Psoas muscle (tissue), 8 donors: ENCODE results near the gene DNAJC11. TPM values are rescaled to one million over a fixed set of nuclear protein-coding genes. Genes with fewer than 3 reads are reported as not detected.
A peak's percentile ranks its signal among the peaks of the same experiment; 100 is the strongest.

Experiments
- ATAC-seq, 4 donors: fragments of 200-7000 bp; cut with Tn5 transposase; one replicate each; pipeline ENCODE4 v1.9.1; 2020; ENCODE audit warnings: moderate library complexity in 3 of 4, mild to moderate bottlenecking in 2 of 4
- DNase-seq, 2 donors: peaks; one replicate each; pipeline ENCODE4 v3.0.0-alpha.2; 2020
- H3K27ac ChIP-seq: fragments of 200-600 bp; one replicate; pipeline ENCODE4 v1.8.0; 2022
- H3K27me3 ChIP-seq, 3 donors: fragments of 200-600 bp in 1 of 3; one replicate each; pipeline versions ENCODE4 v1.6.1 to v1.8.0; 2013 to 2022; ENCODE audit warnings: low read length in 2 of 3, mild to moderate bottlenecking in 2 of 3, moderate library complexity in 1 of 3; ENCODE audit not compliant: insufficient read depth in 3 of 3
- H3K36me3 ChIP-seq, 2 donors: fragments of 200-600 bp in 1 of 2; one replicate each; pipeline versions ENCODE4 v1.6.1 to v1.8.0; 2013 to 2022; ENCODE audit warnings: low read depth in 1 of 2, mild to moderate bottlenecking in 1 of 2, moderate library complexity in 1 of 2; ENCODE audit not compliant: insufficient read depth in 1 of 2
- H3K4me1 ChIP-seq: fragments of 200-600 bp; one replicate; pipeline ENCODE4 v1.8.0; 2022
- H3K4me3 ChIP-seq: fragments of 200-600 bp; one replicate; pipeline ENCODE4 v1.8.0; 2022; ENCODE audit warnings: mild to moderate bottlenecking
- H3K9me3 ChIP-seq: fragments of 200-600 bp; one replicate; pipeline ENCODE4 v1.8.0; 2022
- CTCF ChIP-seq: fragments of 200-600 bp; IDR thresholded peaks from one replicate; pipeline ENCODE4 v1.8.0; 2022; ENCODE audit warnings: antibody characterized with exemption
- WGBS, 3 donors: extraction: QIAGEN DNeasy Blood & Tissue Kit; methylation state at CpG; one replicate each; pipeline versions ENCODE4 v1.1.6 to v1.1.7; 2013; 5-methylcytosine and 5-hydroxymethylcytosine counted together
- intact Hi-C, 2 donors: fragments of 100-400 bp; cut with DNase I; formaldehyde crosslinking; loops; one replicate each; pipeline versions ENCODE4 v1.11.0 to v1.14.2; 2022
- polyA plus RNA-seq, 3 donors: library from polyadenylated mRNA; stranded (reverse); fragments of 200-250 nt; gene quantifications; one replicate each; pipeline ENCODE4 v1.2.3, GENCODE V29; 2013
- total RNA-seq, 4 donors: library from RNA; stranded (reverse); fragmentation: NEBNext Ultra II Directional in 2 of 4; extraction: Animal tissue kit (Norgen Biotek cat#: 25700) in 2 of 4; gene quantifications; one replicate each; pipeline versions ENCODE4 v1.2.1 to v1.2.4, GENCODE V29; 2021 to 2023
- donor health status: healthy with polysubstance abuse.
- donor health status: DM: no; HTN: no; CAD: no; lungs with moderate emphysema.
- donor health status: Bipolar disorder and iron deficiency.
- donor health status: healthy.
- donor health status: DM: yes; HTN: yes; CAD: no.
- donor health status: DM: no; HTN: no; CAD: no.
- donor health status: DM: no; HTN: no; CAD: no.
- donor health status: DM: yes; HTN: yes; CAD: no.

The DNAJC11 gene
- total and polyA plus RNA-seq, 7 donors, result 28.2 to 65.4 (median 55.7) TPM

GRCh38 chr1:6603238-6603914 lies 98.2 kb downstream of the DNAJC11 start:
- H3K4me1 ChIP-seq, result peaks cover 43% of the 10 kb centered on the region
- peak; percentile 76 to 87 for DNase-seq
- H3K4me3 ChIP-seq, result peak overlapping the region; percentile 87
- peaks cover 0 to 7% of the 10 kb centered on the region in 2 donors for H3K36me3 ChIP-seq
- peak overlapping the region; percentile 98 for H3K27ac ChIP-seq
- TF ChIP-seq CTCF, result no peak
- peak; percentile 18 to 53 (median 44) for ATAC-seq
- intact Hi-C loops, result no loop called here
- 0 to 1% (median 1%) methylated on average over 36 of the region's 36 CpGs for WGBS, 3 donors
- no peaks in the 10 kb centered on the region for H3K9me3 ChIP-seq
- no peaks in the 10 kb centered on the region for H3K27me3 ChIP-seq

GRCh38 chr1:6602669-6603237 lies 98.9 kb downstream of the DNAJC11 start, which contains the start of gene KLHL21:
TSS of gene KLHL21 (minus strand) at chr1:6602869. CDS start at chr1:6602817, 52 bp downstream.
- no peak for TF ChIP-seq CTCF
- Histone ChIP-seq H3K4me3 (peak within 1 kb of the TSS; percentile 87), H3K4me1 (peaks cover 43% of the 10 kb centered on the region), H3K27me3 (no peaks in the 10 kb centered on the region), H3K9me3 (no peaks in the 10 kb centered on the region), H3K27ac (peak within 1 kb of the TSS; percentile 98), H3K36me3 (peaks cover 0 to 13% of the 10 kb centered on the region in 2 donors)
- intact Hi-C loops, result loop anchor here in 1 of 2 donors (1.0 kb wide), 1 partner anchor 11 kb away; the partner anchor contains the start of gene PHF13
- WGBS, 3 donors, result 0 to 1% (median 0%) methylated on average over 48 to 84 of the region's 84 CpGs
- peak; percentile 95 to 97 for DNase-seq
- peak; percentile 64 to 81 (median 70) for ATAC-seq

- intact Hi-C loops, result loop anchor here in 1 of 2 donors (1.0 kb wide), 1 partner anchor 11 kb away; the partner anchor contains the start of gene PHF13
Observed at GRCh38 chr1:6601923-6602668, 99.5 kb downstream of the DNAJC11 start.

More at GRCh38 chr1:6601923-6602668, 99.5 kb downstream of the DNAJC11 start:
- Histone ChIP-seq H3K9me3 (no peaks in the 10 kb centered on the region), H3K27ac (peak overlapping the region; percentile 98), H3K36me3 (peaks cover 0 to 20% of the 10 kb centered on the region in 2 donors), H3K4me3 (peak overlapping the region; percentile 87), H3K4me1 (peaks cover 49% of the 10 kb centered on the region), H3K27me3 (no peaks in the 10 kb centered on the region)
- DNase-seq (peak; percentile 64 to 87), ATAC-seq (peak; percentile 5 to 23 (median 6))
- no peak for TF ChIP-seq CTCF
- 0 to 1% (median 0%) methylated on average over 88 to 103 of the region's 103 CpGs for WGBS, 3 donors
